Progenitor cell of endocrine pancreas (in vitro differentiated cells): ENCODE data around the gene SH3GL2. TPM values are rescaled to one million over a fixed set of nuclear protein-coding genes. Genes with fewer than 3 reads are reported as not detected.

Experiments
- DNase-seq: peaks from one replicate; pipeline ENCODE4 v3.0.0; 2021; ENCODE audit warnings: low spot score; ENCODE audit not compliant: unreplicated experiment
- H3K27ac Mint-ChIP-seq: 2 replicates; pipeline ENCODE4 v1.8.0; 2021; ENCODE audit warnings: mild to moderate bottlenecking, moderate library complexity, mixed read lengths
- H3K27me3 Mint-ChIP-seq: 2 replicates; pipeline ENCODE4 v1.8.0; 2021; ENCODE audit warnings: mixed read lengths
- H3K36me3 Mint-ChIP-seq: 2 replicates; pipeline ENCODE4 v1.8.0; 2022; ENCODE audit warnings: mixed read lengths; ENCODE audit not compliant: insufficient read depth
- H3K4me1 Mint-ChIP-seq: 2 replicates; pipeline ENCODE4 v1.8.0; 2021; ENCODE audit warnings: low read depth, mixed read lengths
- H3K4me3 Mint-ChIP-seq: 2 replicates; pipeline ENCODE4 v1.8.0; 2021; ENCODE audit warnings: low read depth, mild to moderate bottlenecking, moderate library complexity, mixed read lengths
- H3K9me3 Mint-ChIP-seq: 2 replicates; pipeline ENCODE4 v1.8.0; 2021; ENCODE audit warnings: low read depth, mixed read lengths
- total RNA-seq: library from RNA; stranded (reverse); gene quantifications from 2 replicates; pipeline ENCODE4 v1.2.1, GENCODE V29; 2021
- TF ChIP-seq, protein P1 (sequence below): fragments of 200-600 bp; sonication (generic); IDR thresholded peaks from one replicate; pipeline ENCODE4 v1.5.0; 2021; ENCODE audit warnings: antibody characterized with exemption, mild to moderate bottlenecking; ENCODE audit not compliant: unreplicated experiment

SH3GL2 gene
- total RNA-seq, 1 donor from 2014 or later = 3.3 TPM

DNA sequence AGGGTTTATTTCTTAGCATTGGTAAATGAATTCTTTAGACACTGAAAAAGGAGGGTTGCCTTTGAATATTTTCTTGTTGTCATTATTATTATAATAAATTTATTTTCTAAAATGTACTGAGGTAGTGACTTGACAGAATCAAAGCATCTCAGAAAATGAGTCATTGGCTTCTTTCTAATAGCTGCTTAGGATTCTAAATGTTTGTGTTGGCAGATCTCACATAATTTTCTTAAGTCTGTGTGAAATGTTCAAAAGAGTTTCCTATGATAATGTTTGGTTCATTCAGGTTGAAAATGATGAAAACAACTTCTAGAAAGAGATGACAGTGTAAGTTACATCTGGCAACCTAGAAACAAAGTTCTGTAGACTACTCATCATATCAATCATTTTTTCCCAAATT lies 69.7 kb downstream of the SH3GL2 start:
- H3K27me3 Mint-ChIP-seq = no peaks in the 10 kb centered on the region
- TF ChIP-seq, protein P1, sequence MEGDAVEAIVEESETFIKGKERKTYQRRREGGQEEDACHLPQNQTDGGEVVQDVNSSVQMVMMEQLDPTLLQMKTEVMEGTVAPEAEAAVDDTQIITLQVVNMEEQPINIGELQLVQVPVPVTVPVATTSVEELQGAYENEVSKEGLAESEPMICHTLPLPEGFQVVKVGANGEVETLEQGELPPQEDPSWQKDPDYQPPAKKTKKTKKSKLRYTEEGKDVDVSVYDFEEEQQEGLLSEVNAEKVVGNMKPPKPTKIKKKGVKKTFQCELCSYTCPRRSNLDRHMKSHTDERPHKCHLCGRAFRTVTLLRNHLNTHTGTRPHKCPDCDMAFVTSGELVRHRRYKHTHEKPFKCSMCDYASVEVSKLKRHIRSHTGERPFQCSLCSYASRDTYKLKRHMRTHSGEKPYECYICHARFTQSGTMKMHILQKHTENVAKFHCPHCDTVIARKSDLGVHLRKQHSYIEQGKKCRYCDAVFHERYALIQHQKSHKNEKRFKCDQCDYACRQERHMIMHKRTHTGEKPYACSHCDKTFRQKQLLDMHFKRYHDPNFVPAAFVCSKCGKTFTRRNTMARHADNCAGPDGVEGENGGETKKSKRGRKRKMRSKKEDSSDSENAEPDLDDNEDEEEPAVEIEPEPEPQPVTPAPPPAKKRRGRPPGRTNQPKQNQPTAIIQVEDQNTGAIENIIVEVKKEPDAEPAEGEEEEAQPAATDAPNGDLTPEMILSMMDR = no peak
- H3K9me3 Mint-ChIP-seq = peaks cover 11% of the 10 kb centered on the region
- H3K36me3 Mint-ChIP-seq = no peaks in the 10 kb centered on the region
- no peaks in the 10 kb centered on the region for H3K4me1 Mint-ChIP-seq
- DNase-seq = no peak
- no peak overlapping the region for H3K4me3 Mint-ChIP-seq
- no peak overlapping the region for H3K27ac Mint-ChIP-seq

DNA sequence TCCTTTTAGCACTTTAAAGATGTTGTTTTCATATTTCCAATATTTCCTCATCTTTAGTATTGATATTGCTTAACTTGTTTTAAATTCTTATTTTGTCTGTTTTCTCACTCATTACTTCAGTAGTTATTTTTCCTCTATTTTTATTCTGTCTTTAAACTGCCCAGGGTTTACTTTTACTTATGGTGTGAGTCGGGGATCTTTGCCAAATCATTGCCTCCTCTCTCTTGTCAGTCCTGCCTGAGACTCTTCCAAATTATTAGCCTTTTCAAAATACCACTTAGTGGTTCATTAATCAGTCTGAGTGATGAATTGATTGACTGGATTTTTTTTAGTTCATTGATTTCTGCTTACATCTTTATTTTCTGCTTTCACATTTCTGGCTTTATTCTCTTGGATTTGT lies 72.9 kb downstream of the SH3GL2 start:
- no peaks in the 10 kb centered on the region for H3K9me3 Mint-ChIP-seq
- H3K27me3 Mint-ChIP-seq = no peaks in the 10 kb centered on the region
- H3K4me3 Mint-ChIP-seq = no peak overlapping the region
- TF ChIP-seq, protein P1 = no peak
- no peaks in the 10 kb centered on the region for H3K36me3 Mint-ChIP-seq
- H3K27ac Mint-ChIP-seq = no peak overlapping the region
- no peak for DNase-seq
- H3K4me1 Mint-ChIP-seq = peaks cover 2% of the 10 kb centered on the region

DNA sequence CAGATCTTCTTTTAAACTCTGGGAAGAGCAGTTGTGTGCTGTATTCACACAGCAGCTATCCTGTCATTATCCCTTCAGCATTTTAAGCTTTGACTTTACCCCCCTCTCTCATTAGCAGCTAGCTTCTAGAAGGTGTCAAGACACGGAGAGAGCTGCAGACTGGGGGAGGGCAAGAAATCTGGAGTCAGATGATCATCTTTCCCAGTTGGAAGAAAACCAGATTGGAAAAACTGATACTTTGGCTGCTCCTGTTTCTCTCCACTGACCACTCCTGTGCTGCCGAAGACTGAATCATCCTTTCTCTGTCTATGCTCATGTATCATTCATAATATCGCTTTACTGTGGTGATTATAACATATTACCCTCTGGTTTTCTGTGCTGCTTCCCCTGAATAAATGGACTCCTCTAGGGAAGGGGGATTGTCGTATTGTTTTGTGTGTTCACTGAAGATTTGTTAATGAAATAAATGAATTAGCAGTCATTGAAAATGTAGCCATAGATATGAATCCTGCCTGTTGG lies 75.1 kb downstream of the SH3GL2 start:
- no peaks in the 10 kb centered on the region for H3K9me3 Mint-ChIP-seq
- H3K4me3 Mint-ChIP-seq = no peak overlapping the region
- no peaks in the 10 kb centered on the region for H3K27me3 Mint-ChIP-seq
- DNase-seq = no peak
- H3K36me3 Mint-ChIP-seq = no peaks in the 10 kb centered on the region
- peaks cover 2% of the 10 kb centered on the region for H3K4me1 Mint-ChIP-seq
- no peak overlapping the region for H3K27ac Mint-ChIP-seq
- TF ChIP-seq, protein P1 = no peak

DNA sequence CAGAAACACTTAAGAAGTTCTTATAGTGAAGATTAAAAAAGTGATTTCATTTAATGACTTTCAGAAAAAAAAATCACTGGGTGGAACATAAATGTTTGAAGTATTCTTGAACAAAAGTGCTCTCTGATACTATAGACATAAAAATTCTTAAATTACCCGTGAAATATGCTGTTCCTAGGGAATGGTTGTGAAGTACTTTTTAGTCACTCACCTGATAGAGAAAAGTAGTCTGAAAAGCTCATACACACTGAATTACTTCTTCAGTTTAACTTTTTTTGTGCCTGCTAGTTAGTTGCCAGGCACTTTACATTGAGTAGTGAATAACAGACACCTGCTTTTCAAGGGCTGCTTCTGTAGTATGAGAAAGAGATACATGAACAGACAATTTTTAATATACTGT lies 78.0 kb downstream of the SH3GL2 start:
- Mint-ChIP-seq H3K36me3 (no peaks in the 10 kb centered on the region), H3K9me3 (no peaks in the 10 kb centered on the region), H3K27ac (no peak overlapping the region), H3K4me1 (peaks cover 2% of the 10 kb centered on the region), H3K4me3 (no peak overlapping the region), H3K27me3 (no peaks in the 10 kb centered on the region)
- TF ChIP-seq, protein P1 = no peak
- no peak for DNase-seq

DNA sequence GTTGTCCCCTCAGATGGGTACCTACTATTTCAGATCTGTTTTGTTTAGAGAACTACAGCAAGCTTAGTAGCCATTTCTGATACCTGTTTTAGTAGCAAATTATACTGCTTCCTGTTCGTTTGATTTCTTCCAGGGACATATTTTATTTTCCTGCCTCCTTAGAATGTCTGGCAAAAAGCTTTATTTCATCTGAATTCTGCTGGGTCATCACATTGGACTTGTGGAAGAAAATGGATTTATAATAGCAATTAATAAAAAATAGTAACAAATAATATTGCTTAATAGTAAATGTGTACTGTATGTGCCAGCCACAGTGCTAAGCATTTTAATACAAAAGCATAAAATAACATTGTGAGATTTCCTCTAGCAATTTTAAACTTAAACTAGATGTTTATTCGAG lies 79.4 kb downstream of the SH3GL2 start:
- H3K36me3 Mint-ChIP-seq = no peaks in the 10 kb centered on the region
- TF ChIP-seq, protein P1 = no peak
- H3K27me3 Mint-ChIP-seq = no peaks in the 10 kb centered on the region
- no peak overlapping the region for H3K4me3 Mint-ChIP-seq
- no peak overlapping the region for H3K27ac Mint-ChIP-seq
- no peak for DNase-seq
- H3K4me1 Mint-ChIP-seq = peaks cover 2% of the 10 kb centered on the region
- no peaks in the 10 kb centered on the region for H3K9me3 Mint-ChIP-seq
